ENCODE results near the gene MSANTD1. TPM values are rescaled to one million over a fixed set of nuclear protein-coding genes. Genes with fewer than 3 reads are reported as not detected.

MSANTD1 gene
- total RNA-seq, 2 donors from 2014 or later = 2.6 to 3.6 TPM

- no peaks in the 10 kb centered on the region for H3K9me3 ChIP-seq
- peaks cover 3% of the 10 kb centered on the region for H3K4me1 ChIP-seq
- no peaks in the 10 kb centered on the region for H3K27me3 ChIP-seq
- no peak for ATAC-seq
- H3K4me3 ChIP-seq = no peak overlapping the region
- WGBS, 2 donors = 84 to 88% methylated on average over 22 to 28 of the region's 28 CpGs
- intact Hi-C loops (cut with DNase I) = no loop called here
- no peak for TF ChIP-seq CTCF (IDR thresholded peaks at IDR 0.05)
- no peak for TF ChIP-seq POLR2A (IDR thresholded peaks at IDR 0.05)
- DNase-seq = no peak
- H3K27ac ChIP-seq = no peak overlapping the region
- no peaks in the 10 kb centered on the region for H3K36me3 ChIP-seq (replicated peaks in 1 of 2; ENCODE audit: insufficient read depth in 1 of 2, low read depth in 2 of 2)
Measured at GRCh38 chr4:3263053-3263875, 14.3 kb downstream of the MSANTD1 start.

GRCh38 chr4:3263876-3264193, 14.9 kb downstream of the MSANTD1 start:
- no peaks in the 10 kb centered on the region for H3K9me3 ChIP-seq
- H3K4me3 ChIP-seq = no peak overlapping the region
- peaks cover 5% of the 10 kb centered on the region for H3K4me1 ChIP-seq
- H3K27me3 ChIP-seq = no peaks in the 10 kb centered on the region
- 67 to 83% methylated on average over 6 of the region's 6 CpGs for WGBS, 2 donors
- ATAC-seq (no peak), DNase-seq (no peak)
- TF ChIP-seq POLR2A (IDR thresholded peaks at IDR 0.05) (no peak), CTCF (IDR thresholded peaks at IDR 0.05) (no peak)
- intact Hi-C loops (cut with DNase I) = no loop called here
- H3K36me3 ChIP-seq (replicated peaks in 1 of 2; ENCODE audit: insufficient read depth in 1 of 2, low read depth in 2 of 2) = no peaks in the 10 kb centered on the region
- H3K27ac ChIP-seq = no peak overlapping the region

GRCh38 chr4:3266076-3266475, 17.1 kb downstream of the MSANTD1 start:
- Histone ChIP-seq H3K27me3 (no peaks in the 10 kb centered on the region), H3K9me3 (no peaks in the 10 kb centered on the region), H3K4me1 (peaks cover 19% of the 10 kb centered on the region), H3K4me3 (no peak overlapping the region), H3K27ac (no peak overlapping the region), H3K36me3 (replicated peaks in 1 of 2; ENCODE audit: insufficient read depth in 1 of 2, low read depth in 2 of 2) (no peaks in the 10 kb centered on the region)
- WGBS, 2 donors = 93 to 95% methylated on average over 17 of the region's 17 CpGs
- DNase-seq (no peak), ATAC-seq (no peak)
- intact Hi-C loops (cut with DNase I) = no loop called here
- TF ChIP-seq CTCF (IDR thresholded peaks at IDR 0.05) = no peak
- no peak for TF ChIP-seq POLR2A (IDR thresholded peaks at IDR 0.05)

- intact Hi-C loops (cut with DNase I) = no loop called here
- H3K36me3 ChIP-seq (replicated peaks in 1 of 2; ENCODE audit: insufficient read depth in 1 of 2, low read depth in 2 of 2) = no peaks in the 10 kb centered on the region
- H3K27ac ChIP-seq = no peak overlapping the region
- no peak for DNase-seq
- no peaks in the 10 kb centered on the region for H3K9me3 ChIP-seq
- 71 to 75% methylated on average over 12 to 18 of the region's 18 CpGs for WGBS, 2 donors
- no peak for ATAC-seq
- peaks cover 19% of the 10 kb centered on the region for H3K4me1 ChIP-seq
- TF ChIP-seq CTCF (IDR thresholded peaks at IDR 0.05) (no peak), POLR2A (IDR thresholded peaks at IDR 0.05) (no peak)
- H3K27me3 ChIP-seq = no peaks in the 10 kb centered on the region
- no peak overlapping the region for H3K4me3 ChIP-seq
Measured at GRCh38 chr4:3267576-3268394, 18.8 kb downstream of the MSANTD1 start.
